Measurements from ENCODE around the gene GPR35.

GRCh38 chr2:240670950-240671349 is 45.7 kb downstream of the GPR35 start:
- TF ChIP-seq, protein P1, sequence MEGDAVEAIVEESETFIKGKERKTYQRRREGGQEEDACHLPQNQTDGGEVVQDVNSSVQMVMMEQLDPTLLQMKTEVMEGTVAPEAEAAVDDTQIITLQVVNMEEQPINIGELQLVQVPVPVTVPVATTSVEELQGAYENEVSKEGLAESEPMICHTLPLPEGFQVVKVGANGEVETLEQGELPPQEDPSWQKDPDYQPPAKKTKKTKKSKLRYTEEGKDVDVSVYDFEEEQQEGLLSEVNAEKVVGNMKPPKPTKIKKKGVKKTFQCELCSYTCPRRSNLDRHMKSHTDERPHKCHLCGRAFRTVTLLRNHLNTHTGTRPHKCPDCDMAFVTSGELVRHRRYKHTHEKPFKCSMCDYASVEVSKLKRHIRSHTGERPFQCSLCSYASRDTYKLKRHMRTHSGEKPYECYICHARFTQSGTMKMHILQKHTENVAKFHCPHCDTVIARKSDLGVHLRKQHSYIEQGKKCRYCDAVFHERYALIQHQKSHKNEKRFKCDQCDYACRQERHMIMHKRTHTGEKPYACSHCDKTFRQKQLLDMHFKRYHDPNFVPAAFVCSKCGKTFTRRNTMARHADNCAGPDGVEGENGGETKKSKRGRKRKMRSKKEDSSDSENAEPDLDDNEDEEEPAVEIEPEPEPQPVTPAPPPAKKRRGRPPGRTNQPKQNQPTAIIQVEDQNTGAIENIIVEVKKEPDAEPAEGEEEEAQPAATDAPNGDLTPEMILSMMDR (IDR thresholded peaks at IDR 0.05) = no peak
- TF ChIP-seq POLR2A (IDR thresholded peaks at IDR 0.05) = no peak

All from Peyer's patch (tissue), 4 donors.